WTC11 (cell line): ENCODE data around the gene RPS6KA2.

Source experiments
- AFF4 ChIP-seq: sonication (generic); formaldehyde crosslinking; IDR thresholded peaks from 2 replicates; pipeline ENCODE4 v1.8.1; 2023; ENCODE audit warnings: mild to moderate bottlenecking, missing genetic modification reagents, borderline replicate concordance
- CBFB ChIP-seq: sonication (generic); formaldehyde crosslinking; IDR thresholded peaks from 2 replicates; pipeline ENCODE4 v1.8.1; 2022; ENCODE audit warnings: mild to moderate bottlenecking, low read depth, missing genetic modification reagents
- CTCF ChIP-seq: fragments of 200-600 bp; IDR thresholded peaks from 2 replicates; pipeline ENCODE4 v1.8.0; 2022; ENCODE audit warnings: antibody characterized with exemption
- MAX ChIP-seq: sonication (generic); formaldehyde crosslinking; IDR thresholded peaks from 2 replicates; pipeline ENCODE4 v1.8.0; 2022; ENCODE audit warnings: mild to moderate bottlenecking, missing genetic modification reagents
- NFE2L1 ChIP-seq: sonication (generic); formaldehyde crosslinking; IDR thresholded peaks from 2 replicates; pipeline ENCODE4 v1.8.1; 2023; ENCODE audit warnings: missing genetic modification reagents
- NFYB ChIP-seq: sonication (generic); formaldehyde crosslinking; conservative IDR thresholded peaks from 2 replicates; pipeline ENCODE4 v1.8.0; 2022; ENCODE audit warnings: low read depth, missing genetic modification reagents
- SMAD3 ChIP-seq: sonication (generic); formaldehyde crosslinking; IDR thresholded peaks from 2 replicates; pipeline ENCODE4 v1.8.0; 2022; ENCODE audit warnings: missing genetic modification reagents, mild to moderate bottlenecking, borderline replicate concordance
- STAT6 ChIP-seq: sonication (generic); formaldehyde crosslinking; conservative IDR thresholded peaks from 2 replicates; pipeline ENCODE4 v1.8.1; 2023; ENCODE audit warnings: mild to moderate bottlenecking, low read depth, missing genetic modification reagents, moderate library complexity
- TEAD4 ChIP-seq: sonication (generic); formaldehyde crosslinking; IDR thresholded peaks from 2 replicates; pipeline ENCODE4 v1.8.0; 2022; ENCODE audit warnings: mild to moderate bottlenecking, missing genetic modification reagents
- USF1 ChIP-seq: sonication (generic); formaldehyde crosslinking; IDR thresholded peaks from 2 replicates; pipeline ENCODE4 v1.8.0; 2022; ENCODE audit warnings: mild to moderate bottlenecking, missing genetic modification reagents
- TF ChIP-seq, protein P1 (sequence below): sonication (generic); formaldehyde crosslinking; IDR thresholded peaks from 2 replicates; pipeline ENCODE4 v1.8.1; 2022; ENCODE audit warnings: mild to moderate bottlenecking, moderate library complexity, missing genetic modification reagents

GRCh38 chr6:166424431-166424830 is 202.6 kb downstream of the RPS6KA2 start:
- TF ChIP-seq CTCF (no peak), TEAD4 (CRISPR knock-in tag) (no peak), USF1 (CRISPR knock-in tag) (no peak), CBFB (CRISPR knock-in tag) (no peak), NFE2L1 (CRISPR knock-in tag) (no peak), STAT6 (CRISPR knock-in tag) (no peak), SMAD3 (CRISPR knock-in tag) (no peak), NFYB (CRISPR knock-in tag) (no peak), MAX (no peak), AFF4 (CRISPR knock-in tag) (no peak)
- TF ChIP-seq, protein P1, sequence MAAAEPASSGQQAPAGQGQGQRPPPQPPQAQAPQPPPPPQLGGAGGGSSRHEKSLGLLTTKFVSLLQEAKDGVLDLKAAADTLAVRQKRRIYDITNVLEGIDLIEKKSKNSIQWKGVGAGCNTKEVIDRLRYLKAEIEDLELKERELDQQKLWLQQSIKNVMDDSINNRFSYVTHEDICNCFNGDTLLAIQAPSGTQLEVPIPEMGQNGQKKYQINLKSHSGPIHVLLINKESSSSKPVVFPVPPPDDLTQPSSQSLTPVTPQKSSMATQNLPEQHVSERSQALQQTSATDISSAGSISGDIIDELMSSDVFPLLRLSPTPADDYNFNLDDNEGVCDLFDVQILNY (CRISPR knock-in tag): no peak
